Type B pancreatic cell (in vitro differentiated cells): ENCODE data around the gene MKKS. TPM values are rescaled to one million over a fixed set of nuclear protein-coding genes. Genes with fewer than 3 reads are reported as not detected.
A peak's percentile ranks its signal among the peaks of the same experiment; 100 is the strongest.

Experiments
- DNase-seq: peaks from one replicate; pipeline ENCODE4 v3.0.0; 2021; ENCODE audit warnings: mixed read lengths; ENCODE audit not compliant: unreplicated experiment; ENCODE audit errors: extremely low spot score
- H3K27ac Mint-ChIP-seq: 2 replicates; pipeline ENCODE4 v1.8.0; 2021; ENCODE audit warnings: mild to moderate bottlenecking, mixed read lengths
- H3K27me3 Mint-ChIP-seq: 2 replicates; pipeline ENCODE4 v1.8.0; 2021; ENCODE audit warnings: mixed read lengths
- H3K36me3 Mint-ChIP-seq: 2 replicates; pipeline ENCODE4 v1.8.0; 2021; ENCODE audit warnings: mixed read lengths
- H3K4me1 Mint-ChIP-seq: one replicate; pipeline ENCODE4 v1.8.0; 2021; ENCODE audit warnings: mixed read lengths; ENCODE audit not compliant: unreplicated experiment
- H3K4me3 Mint-ChIP-seq: 2 replicates; pipeline ENCODE4 v1.8.0; 2021; ENCODE audit warnings: mild to moderate bottlenecking, mixed read lengths
- H3K9me3 Mint-ChIP-seq: 2 replicates; pipeline ENCODE4 v1.8.0; 2021; ENCODE audit warnings: mixed read lengths
- CTCF ChIP-seq: fragments of 200-600 bp; sonication (generic); conservative IDR thresholded peaks from 2 replicates; pipeline ENCODE4 v1.5.0; 2021; ENCODE audit warnings: antibody characterized with exemption, mild to moderate bottlenecking
- total RNA-seq: library from RNA; stranded (reverse); gene quantifications from 2 replicates; pipeline ENCODE4 v1.2.1, GENCODE V29; 2021; ENCODE audit warnings: low replicate concordance

The MKKS gene
- total RNA-seq, 1 donor from 2014 or later: 19.9 TPM

DNA sequence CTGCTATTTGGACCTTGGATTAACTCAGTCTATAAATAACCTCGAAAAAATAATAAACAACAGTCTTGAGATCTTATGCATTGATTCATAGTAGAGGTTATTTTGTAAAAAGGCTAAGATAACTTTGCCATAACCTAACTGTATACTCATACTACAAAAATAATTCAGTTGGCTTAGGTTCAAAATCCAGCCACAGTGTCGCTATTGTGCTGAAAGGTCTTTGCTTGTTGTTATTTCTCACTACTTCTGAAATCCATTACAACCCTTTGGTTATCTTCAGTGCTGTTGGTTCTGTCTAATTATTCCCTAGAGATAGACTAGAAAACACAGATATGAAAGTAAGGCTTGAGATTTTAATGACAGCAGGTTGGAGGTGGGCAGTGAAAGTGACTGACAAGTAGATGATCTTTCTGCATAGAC, 74.4 kb downstream of the MKKS start:
- H3K27me3 Mint-ChIP-seq: peaks cover 3% of the 10 kb centered on the region
- no peaks in the 10 kb centered on the region for H3K9me3 Mint-ChIP-seq
- TF ChIP-seq CTCF: no peak
- H3K36me3 Mint-ChIP-seq: no peaks in the 10 kb centered on the region
- DNase-seq: no peak
- H3K4me3 Mint-ChIP-seq: no peak overlapping the region
- no peaks in the 10 kb centered on the region for H3K4me1 Mint-ChIP-seq
- no peak overlapping the region for H3K27ac Mint-ChIP-seq

GRCh38 chr20:10357974-10358373, 76.0 kb downstream of the MKKS start:
- H3K27ac Mint-ChIP-seq: no peak overlapping the region
- no peak for DNase-seq
- H3K4me1 Mint-ChIP-seq: peaks cover 5% of the 10 kb centered on the region
- H3K27me3 Mint-ChIP-seq: peaks cover 7% of the 10 kb centered on the region
- H3K36me3 Mint-ChIP-seq: no peaks in the 10 kb centered on the region
- no peak overlapping the region for H3K4me3 Mint-ChIP-seq
- no peaks in the 10 kb centered on the region for H3K9me3 Mint-ChIP-seq
- peak; percentile 64 for TF ChIP-seq CTCF

DNA sequence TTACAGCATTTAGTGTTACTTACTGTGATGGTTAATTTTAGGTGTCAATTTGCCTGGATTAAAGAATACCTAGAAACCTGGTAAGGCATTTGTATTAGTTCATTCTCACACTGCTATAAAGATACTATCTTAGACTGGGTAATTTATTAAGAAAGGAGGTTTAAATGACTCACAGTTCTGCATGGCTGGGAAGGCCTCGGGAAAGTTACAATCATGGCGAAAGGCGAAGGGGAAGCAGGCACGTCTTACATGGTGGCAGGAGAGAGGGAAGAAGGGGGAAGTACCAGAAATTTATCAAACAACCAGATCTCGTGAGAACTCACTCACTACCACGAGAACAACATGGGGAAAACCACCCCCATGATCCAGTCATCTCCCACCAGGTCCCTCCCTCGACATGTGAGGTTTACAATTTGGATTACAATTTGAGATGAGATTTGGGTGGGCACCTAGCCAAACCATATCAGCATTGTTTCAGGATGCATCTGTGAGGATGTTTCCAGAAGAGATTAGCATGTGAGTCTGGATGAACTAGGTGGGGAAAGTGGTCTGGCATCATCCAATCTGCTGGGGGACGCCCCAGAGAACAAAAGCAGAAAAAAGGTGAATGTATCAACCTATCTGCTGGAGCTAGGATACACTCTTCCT, 76.8 kb downstream of the MKKS start:
- no peak for TF ChIP-seq CTCF
- DNase-seq: no peak
- H3K27ac Mint-ChIP-seq: no peak overlapping the region
- H3K4me1 Mint-ChIP-seq: peaks cover 11% of the 10 kb centered on the region
- peaks cover 12% of the 10 kb centered on the region for H3K27me3 Mint-ChIP-seq
- H3K9me3 Mint-ChIP-seq: no peaks in the 10 kb centered on the region
- no peaks in the 10 kb centered on the region for H3K36me3 Mint-ChIP-seq
- no peak overlapping the region for H3K4me3 Mint-ChIP-seq

DNA sequence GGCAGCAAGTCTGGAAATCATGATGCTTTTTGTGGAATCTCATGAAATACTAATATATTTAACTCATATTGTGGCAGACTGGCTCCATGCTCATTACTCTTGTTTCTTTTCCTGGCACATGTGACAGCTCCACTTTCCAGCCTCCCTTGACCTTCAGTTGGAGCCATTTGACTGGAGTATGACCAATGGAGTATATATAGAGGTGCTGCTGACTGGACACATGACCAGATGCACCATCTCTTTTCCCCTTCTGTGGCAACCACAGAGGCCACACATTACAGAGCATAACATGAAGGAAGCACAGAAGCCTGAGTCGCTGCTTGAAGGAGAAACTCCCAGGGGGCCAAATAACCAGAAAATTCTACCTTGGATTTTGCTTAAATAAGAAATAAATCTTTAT, 77.4 kb downstream of the MKKS start:
- DNase-seq: no peak
- Mint-ChIP-seq H3K4me3 (no peak overlapping the region), H3K27ac (no peak overlapping the region), H3K9me3 (no peaks in the 10 kb centered on the region), H3K4me1 (peaks cover 13% of the 10 kb centered on the region), H3K36me3 (no peaks in the 10 kb centered on the region), H3K27me3 (peaks cover 12% of the 10 kb centered on the region)
- TF ChIP-seq CTCF: no peak

GRCh38 chr20:10352934-10353824, 80.8 kb downstream of the MKKS start:
- no peak overlapping the region for H3K4me3 Mint-ChIP-seq
- no peak for TF ChIP-seq CTCF
- H3K9me3 Mint-ChIP-seq: no peaks in the 10 kb centered on the region
- no peak for DNase-seq
- no peak overlapping the region for H3K27ac Mint-ChIP-seq
- H3K4me1 Mint-ChIP-seq: peaks cover 13% of the 10 kb centered on the region
- H3K27me3 Mint-ChIP-seq: peaks cover 17% of the 10 kb centered on the region
- H3K36me3 Mint-ChIP-seq: no peaks in the 10 kb centered on the region

Other genes with a start within 250 kb of the MKKS start
- 8.1 and 12.5 TPM in 2 replicates for gene SNAP25, start 215.4 kb downstream of the MKKS start, total RNA-seq
- 6.6 and 8.5 TPM in 2 replicates for gene SLX4IP, start 1.1 kb upstream of the MKKS start, total RNA-seq
- 31.9 and 58.4 TPM in 2 replicates for gene JAG1, start 239.8 kb upstream of the MKKS start, total RNA-seq